K562 (cell line): ENCODE data around the gene PRR23E.

Experiments
- CHD2 ChIP-seq: IDR thresholded peaks from 2 replicates; pipeline ENCODE4 v1.6.1; 2011; ENCODE audit warnings: low read depth, low read length
- HOXB6 ChIP-seq: fragments of 250-450 bp; sonication (Bioruptor Pico); IDR thresholded peaks from 2 replicates; pipeline ENCODE4 v1.5.1; 2022; ENCODE audit warnings: mild to moderate bottlenecking, borderline replicate concordance
- RCOR1 ChIP-seq, 2 experiments: IDR thresholded peaks; 2 replicates each; pipeline ENCODE4 v1.6.1; 2012; ENCODE audit warnings: low read depth in 2 of 2, low read length in 2 of 2, borderline replicate concordance in 1 of 2, improper control_type of control experiment in 1 of 2
- TGIF2 ChIP-seq: sonication (generic); formaldehyde crosslinking; IDR thresholded peaks from 2 replicates; pipeline ENCODE4 v1.8.1; 2022; ENCODE audit warnings: mild to moderate bottlenecking, missing genetic modification reagents, moderate library complexity
- ZNF253 ChIP-seq: fragments of 250-450 bp; sonication (Bioruptor Pico); conservative IDR thresholded peaks from 2 replicates; pipeline ENCODE4 v1.6.1; 2021; ENCODE audit warnings: mild to moderate bottlenecking

GRCh38 chr3:127162947-127163645 lies 29.8 kb upstream of the PRR23E start:
- TF ChIP-seq RCOR1 (IDR thresholded peaks at IDR 0.05; ENCODE audit: borderline replicate concordance in 1 of 2, low read depth in 2 of 2, low read length in 2 of 2) (no peak), ZNF253 (CRISPR knock-in tag) (no peak), TGIF2 (no peak), HOXB6 (no peak), CHD2 (no peak)
